GM12874 (cell line): ENCODE data around the gene GPER1.

ENCODE experiments used
- TF ChIP-seq, protein P1 (sequence below): IDR thresholded peaks from 2 replicates; pipeline ENCODE4 v1.5.1; 2011; ENCODE audit warnings: low read depth, mild to moderate bottlenecking, control low read depth, low read length, moderate library complexity; ENCODE audit not compliant: insufficient read depth

GPER1 gene

DNA sequence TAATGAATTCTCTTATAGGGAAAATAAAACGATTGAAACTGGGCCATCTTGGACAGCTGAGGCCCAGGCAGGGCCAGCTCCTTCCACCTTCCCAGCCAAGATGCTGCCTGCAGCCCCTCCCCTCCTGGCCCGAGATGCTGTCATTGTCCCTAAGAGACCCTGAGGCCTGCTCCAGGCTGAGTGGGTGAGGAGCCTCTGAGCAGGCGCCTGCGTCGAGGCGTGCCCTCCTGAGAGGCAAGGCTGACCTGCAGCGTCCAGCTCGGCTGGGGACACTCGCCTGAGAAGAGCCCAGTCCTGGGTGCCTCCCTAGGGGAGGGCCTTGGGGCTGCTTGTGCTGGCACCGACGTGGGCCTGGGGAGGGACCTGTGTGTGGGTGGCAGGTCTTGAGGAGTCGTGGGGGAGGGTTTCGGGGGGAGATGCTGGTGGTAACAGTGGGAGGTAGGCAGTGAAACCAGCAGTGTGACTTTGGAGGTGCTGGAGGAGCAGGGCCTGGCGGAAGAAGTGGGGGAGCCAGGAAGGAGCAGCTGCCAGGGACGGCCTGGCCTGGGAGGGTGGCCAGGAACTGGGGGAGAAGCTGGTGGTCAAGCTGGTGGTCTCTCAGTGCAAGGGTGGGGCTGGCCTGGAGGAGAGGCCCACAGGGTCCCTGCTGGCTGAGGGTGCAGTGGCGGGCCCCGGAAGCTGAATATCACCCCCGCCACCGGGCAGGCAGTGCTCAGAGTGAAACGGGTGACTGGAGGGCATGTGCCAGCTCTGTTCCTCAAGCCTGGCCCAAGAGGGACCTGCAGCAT lies 35.7 kb upstream of the GPER1 start:
- TF ChIP-seq, protein P1, sequence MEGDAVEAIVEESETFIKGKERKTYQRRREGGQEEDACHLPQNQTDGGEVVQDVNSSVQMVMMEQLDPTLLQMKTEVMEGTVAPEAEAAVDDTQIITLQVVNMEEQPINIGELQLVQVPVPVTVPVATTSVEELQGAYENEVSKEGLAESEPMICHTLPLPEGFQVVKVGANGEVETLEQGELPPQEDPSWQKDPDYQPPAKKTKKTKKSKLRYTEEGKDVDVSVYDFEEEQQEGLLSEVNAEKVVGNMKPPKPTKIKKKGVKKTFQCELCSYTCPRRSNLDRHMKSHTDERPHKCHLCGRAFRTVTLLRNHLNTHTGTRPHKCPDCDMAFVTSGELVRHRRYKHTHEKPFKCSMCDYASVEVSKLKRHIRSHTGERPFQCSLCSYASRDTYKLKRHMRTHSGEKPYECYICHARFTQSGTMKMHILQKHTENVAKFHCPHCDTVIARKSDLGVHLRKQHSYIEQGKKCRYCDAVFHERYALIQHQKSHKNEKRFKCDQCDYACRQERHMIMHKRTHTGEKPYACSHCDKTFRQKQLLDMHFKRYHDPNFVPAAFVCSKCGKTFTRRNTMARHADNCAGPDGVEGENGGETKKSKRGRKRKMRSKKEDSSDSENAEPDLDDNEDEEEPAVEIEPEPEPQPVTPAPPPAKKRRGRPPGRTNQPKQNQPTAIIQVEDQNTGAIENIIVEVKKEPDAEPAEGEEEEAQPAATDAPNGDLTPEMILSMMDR = no peak

DNA sequence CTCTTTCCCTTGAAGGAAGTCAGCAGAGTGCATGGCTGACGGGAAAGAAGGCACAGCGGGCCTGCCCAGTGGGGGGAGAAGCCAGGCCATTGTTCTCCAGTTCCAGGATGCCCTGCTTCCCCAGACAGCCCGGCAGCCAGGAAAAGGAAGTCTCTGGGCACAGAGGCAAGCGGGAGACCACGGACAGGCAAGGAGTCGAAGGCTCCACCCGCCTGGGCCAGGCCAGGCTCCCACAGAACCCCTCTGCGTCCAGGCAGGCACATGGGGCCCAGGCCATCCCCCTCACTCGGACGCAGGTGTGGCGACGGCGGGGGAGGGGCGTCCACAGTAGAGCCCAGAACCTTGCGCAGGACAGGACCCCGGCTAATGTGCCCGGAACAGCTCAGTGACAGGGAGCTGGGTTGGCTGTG lies 34.9 kb upstream of the GPER1 start:
- TF ChIP-seq, protein P1 = no peak

- TF ChIP-seq, protein P1 = no peak
These were observed 34.0 kb upstream of the GPER1 start for GRCh38 chr7:1053816-1054370.

GRCh38 chr7:1054438-1054837 lies 33.5 kb upstream of the GPER1 start:
- TF ChIP-seq, protein P1 = no peak

- TF ChIP-seq, protein P1 = no peak
These were observed 33.0 kb upstream of the GPER1 start for GRCh38 chr7:1054861-1055450.

DNA sequence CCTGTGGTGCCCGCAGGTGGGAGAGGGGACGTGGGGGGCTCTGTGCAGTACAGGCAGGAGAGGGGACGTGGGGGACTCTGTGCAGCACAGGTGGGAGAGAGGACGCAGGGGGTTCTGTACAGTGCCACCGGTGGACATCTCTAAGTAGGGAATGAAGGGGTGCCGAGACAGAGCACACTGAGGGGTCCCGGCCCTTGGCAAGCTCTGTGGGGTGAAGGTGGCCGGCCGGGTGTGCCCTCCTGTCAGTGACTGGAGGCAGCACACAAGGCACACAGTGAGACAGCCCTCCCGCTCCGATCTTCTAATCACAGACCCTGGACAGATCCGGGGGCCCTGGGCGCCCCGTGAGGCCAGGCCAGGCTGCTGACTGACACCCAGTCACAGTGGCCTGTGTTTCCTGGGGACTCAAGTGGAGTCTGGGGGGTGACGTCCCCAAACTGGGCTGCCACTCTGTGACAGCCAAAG lies 32.4 kb upstream of the GPER1 start:
- TF ChIP-seq, protein P1 = no peak

- TF ChIP-seq, protein P1 = no peak
These were observed 31.7 kb upstream of the GPER1 start for GRCh38 chr7:1055956-1056784.
